ENCODE data around the gene PITPNM2. TPM values are rescaled to one million over a fixed set of nuclear protein-coding genes. Genes with fewer than 3 reads are reported as not detected.

The PITPNM2 gene
- 2.2 and 3.3 TPM in 2 replicates for total RNA-seq

GRCh38 chr12:123150744-123151456 is at the start of gene PITPNM2:
TSS of gene PITPNM2 (minus strand) at chr12:123151090. CDS start at chr12:123034590, 116,500 bp downstream.

Other genes starting within 250 kb of the PITPNM2 start
- 9.3 and 15.8 TPM in 2 replicates for gene ABCB9, start 184.6 kb downstream of the PITPNM2 start, total RNA-seq
- gene OGFOD2, start 175.8 kb downstream of the PITPNM2 start, total RNA-seq, result 11.4 TPM in 2 replicates
- 99.4 and 164 TPM in 2 replicates for gene ARL6IP4, start 170.4 kb downstream of the PITPNM2 start, total RNA-seq
- gene MPHOSPH9, start 82.1 kb upstream of the PITPNM2 start, total RNA-seq, result 6.7 and 27.5 TPM in 2 replicates
- 11.1 and 14.2 TPM in 2 replicates for gene MTRFR, start 82.3 kb upstream of the PITPNM2 start, total RNA-seq
- gene CDK2AP1, start 120.8 kb upstream of the PITPNM2 start, total RNA-seq, result 167 and 179 TPM in 2 replicates
- 12.7 and 13.2 TPM in 2 replicates for gene SBNO1, start 213.8 kb upstream of the PITPNM2 start, total RNA-seq
- 25.2 and 30.6 TPM in 2 replicates for gene KMT5A, start 233.0 kb upstream of the PITPNM2 start, total RNA-seq

All from cardiac ventricle fibroblast (primary cell).